Caco-2 (cell line): ENCODE measurements around the gene PANK2. TPM values are rescaled to one million over a fixed set of nuclear protein-coding genes. Genes with fewer than 3 reads are reported as not detected.
"Not testable (repeated sequence)": the region's sequence is repeated elsewhere in the genome, so short reads cannot be mapped to it uniquely, and the experiment has no call there.

ENCODE experiments used
- BruUV-seq: library from RNA; stranded (reverse); fragments of 400-500 nt; replicated peaks from 2 replicates; lab custom pipeline; 2021; lab: Mats Ljungman, UMichigan
- CTCF ChIA-PET: fragments of 300-600 bp; sonication (Branson Sonifier 250); formaldehyde crosslinking; loops from one replicate; lab custom pipeline; 2022; ENCODE audit warnings: antibody characterized with exemption; lab: Charles Lee
- POLR2A ChIA-PET: fragments of 300-600 bp; sonication (Branson Sonifier 250); formaldehyde crosslinking; loops from one replicate; lab custom pipeline; 2022; ENCODE audit warnings: antibody characterized with exemption; lab: Charles Lee
- DNase-seq, 2 experiments: peaks; one replicate each; pipeline versions ENCODE4 v3.0.0 to v3.0.0-alpha.2; 2020 to 2022
- H3K27me3 ChIP-seq: replicated peaks from 2 replicates; pipeline ENCODE4 v1.6.0; 2011; ENCODE audit warnings: low read length; ENCODE audit not compliant: control insufficient read depth, insufficient read depth
- H3K36me3 ChIP-seq: 2 replicates; pipeline ENCODE4 v1.5.1; 2011; ENCODE audit warnings: low read length; ENCODE audit not compliant: control insufficient read depth, insufficient read depth
- H3K4me1 ChIP-seq: fragments of 250-450 bp; sonication (Bioruptor Pico); 2 replicates; pipeline ENCODE4 v1.5.1; 2020; ENCODE audit warnings: mild to moderate bottlenecking
- H3K4me3 ChIP-seq: 2 replicates; pipeline ENCODE4 v1.5.1; 2011; ENCODE audit warnings: low read depth, mild to moderate bottlenecking, control low read depth, low read length
- H3K9me3 ChIP-seq: fragments of 250-450 bp; sonication (Bioruptor Pico); 2 replicates; pipeline ENCODE4 v1.5.1; 2020; ENCODE audit warnings: mild to moderate bottlenecking, moderate library complexity
- H3K27ac Mint-ChIP-seq: one replicate; pipeline ENCODE4 v1.8.0; 2022; ENCODE audit warnings: mixed read lengths; ENCODE audit not compliant: unreplicated experiment
- H3K27me3 Mint-ChIP-seq: one replicate; pipeline ENCODE4 v1.8.0; 2022; ENCODE audit warnings: mixed read lengths; ENCODE audit not compliant: insufficient read depth, unreplicated experiment
- H3K36me3 Mint-ChIP-seq: one replicate; pipeline ENCODE4 v1.8.0; 2022; ENCODE audit warnings: mild to moderate bottlenecking, mixed read lengths; ENCODE audit not compliant: insufficient read depth, unreplicated experiment
- H3K4me1 Mint-ChIP-seq: one replicate; pipeline ENCODE4 v1.8.0; 2022; ENCODE audit warnings: low read depth, mixed read lengths; ENCODE audit not compliant: unreplicated experiment
- H3K4me3 Mint-ChIP-seq: one replicate; pipeline ENCODE4 v1.8.0; 2022; ENCODE audit warnings: mild to moderate bottlenecking, moderate library complexity, mixed read lengths; ENCODE audit not compliant: unreplicated experiment
- H3K9me3 Mint-ChIP-seq: one replicate; pipeline ENCODE4 v1.8.0; 2022; ENCODE audit warnings: mixed read lengths; ENCODE audit not compliant: unreplicated experiment
- intact Hi-C: fragments of 100-400 bp; cut with micrococcal nuclease; formaldehyde crosslinking; loops from one replicate; pipeline ENCODE4 v1.10.0; 2022; ENCODE audit not compliant: unreplicated experiment
- total RNA-seq: library from RNA; stranded (reverse); gene quantifications from 2 replicates; pipeline ENCODE4 v1.2.3, GENCODE V29; 2022
- TF ChIP-seq, protein P1 (sequence below), 2 experiments: fragments of 200-600 bp in 1 of 2; IDR thresholded peaks; 1 replicate in 1 of 2; 2 replicates in 1 of 2; pipeline versions ENCODE4 v1.5.1 to v1.8.0; 2011 to 2022; ENCODE audit warnings: antibody characterized with exemption in 1 of 2, control low read depth in 1 of 2, inconsistent platforms in 1 of 2, low read depth in 1 of 2, low read length in 1 of 2, mild to moderate bottlenecking in 1 of 2, moderate library complexity in 1 of 2; ENCODE audit not compliant: insufficient read depth in 1 of 2, severe bottlenecking in 1 of 2, unreplicated experiment in 1 of 2

PANK2 gene
- total RNA-seq, 1 experiment from 2014 or later, result 58.3 TPM

DNA sequence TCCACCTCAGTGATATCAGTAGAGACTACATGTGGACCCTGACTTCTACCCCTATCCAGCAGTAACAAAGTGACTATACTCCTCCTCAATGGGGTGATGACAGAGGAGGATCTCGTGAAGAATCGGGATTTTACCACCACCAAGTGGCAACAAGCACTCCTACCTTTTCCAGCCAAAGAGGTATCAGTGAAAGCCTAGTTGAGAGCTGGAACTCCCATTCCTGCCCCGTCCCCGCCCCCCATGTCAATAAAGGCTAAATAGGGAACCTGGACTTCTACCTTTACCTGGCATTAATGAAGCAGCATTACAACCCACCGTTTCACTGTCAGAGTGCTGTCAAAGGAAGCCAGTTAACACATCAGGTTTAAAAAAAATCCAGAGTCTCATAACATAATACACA, 80.8 kb downstream of the PANK2 start:
- Histone ChIP-seq H3K4me1 (peaks cover 14% of the 10 kb centered on the region), H3K4me3 (no peak overlapping the region), H3K27me3 (no peaks in the 10 kb centered on the region), H3K36me3 (no peaks in the 10 kb centered on the region), H3K9me3 (no peaks in the 10 kb centered on the region; the same call in none of the 2 replicates)
- Mint-ChIP-seq H3K9me3 (no peaks in the 10 kb centered on the region), H3K27ac (no peak overlapping the region), H3K27me3 (no peaks in the 10 kb centered on the region), H3K4me1 (peaks cover 18% of the 10 kb centered on the region), H3K36me3 (peaks cover 5% of the 10 kb centered on the region), H3K4me3 (no peak overlapping the region)
- BruUV-seq, result no TSS peak
- TF ChIP-seq, protein P1, sequence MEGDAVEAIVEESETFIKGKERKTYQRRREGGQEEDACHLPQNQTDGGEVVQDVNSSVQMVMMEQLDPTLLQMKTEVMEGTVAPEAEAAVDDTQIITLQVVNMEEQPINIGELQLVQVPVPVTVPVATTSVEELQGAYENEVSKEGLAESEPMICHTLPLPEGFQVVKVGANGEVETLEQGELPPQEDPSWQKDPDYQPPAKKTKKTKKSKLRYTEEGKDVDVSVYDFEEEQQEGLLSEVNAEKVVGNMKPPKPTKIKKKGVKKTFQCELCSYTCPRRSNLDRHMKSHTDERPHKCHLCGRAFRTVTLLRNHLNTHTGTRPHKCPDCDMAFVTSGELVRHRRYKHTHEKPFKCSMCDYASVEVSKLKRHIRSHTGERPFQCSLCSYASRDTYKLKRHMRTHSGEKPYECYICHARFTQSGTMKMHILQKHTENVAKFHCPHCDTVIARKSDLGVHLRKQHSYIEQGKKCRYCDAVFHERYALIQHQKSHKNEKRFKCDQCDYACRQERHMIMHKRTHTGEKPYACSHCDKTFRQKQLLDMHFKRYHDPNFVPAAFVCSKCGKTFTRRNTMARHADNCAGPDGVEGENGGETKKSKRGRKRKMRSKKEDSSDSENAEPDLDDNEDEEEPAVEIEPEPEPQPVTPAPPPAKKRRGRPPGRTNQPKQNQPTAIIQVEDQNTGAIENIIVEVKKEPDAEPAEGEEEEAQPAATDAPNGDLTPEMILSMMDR (IDR thresholded peaks at IDR 0.05; ENCODE audit: insufficient read depth in 1 of 2, low read depth in 1 of 2, low read length in 1 of 2, severe bottlenecking in 1 of 2, unreplicated experiment in 1 of 2), result peak in 1 of 2 experiments; percentile 49
- ChIA-PET POLR2A (interaction anchor here (0.6 kb wide), 4 partner anchors 37 to 1138 kb away, joined by 3 to 5 read pairs (median 4); no protein-coding TSS in a partner anchor), CTCF (interaction anchor here (0.5 to 0.7 kb wide), 2 partner anchors 12 to 115 kb away, joined by 4 to 6 read pairs; no protein-coding TSS in a partner anchor)
- peak; percentile 55 to 66 for DNase-seq
- intact Hi-C loops, result loop anchor here (2.0 kb wide), 2 partner anchors 39 to 81 kb away; partner anchors contain the start of gene PANK2

GRCh38 chr20:3971145-3971544, 82.0 kb downstream of the PANK2 start:
- ChIA-PET CTCF (no interaction called here), POLR2A (no interaction called here)
- Histone ChIP-seq H3K36me3 (no peaks in the 10 kb centered on the region), H3K9me3 (no peaks in the 10 kb centered on the region; the same call in none of the 2 replicates), H3K27me3 (no peaks in the 10 kb centered on the region), H3K4me3 (no peak overlapping the region), H3K4me1 (peaks cover 8% of the 10 kb centered on the region; the same call in 1 of the 2 replicates)
- intact Hi-C loops, result loop anchor here (2.0 kb wide), 2 partner anchors 40 to 82 kb away; partner anchors contain the start of gene PANK2
- Mint-ChIP-seq H3K27me3 (no peaks in the 10 kb centered on the region), H3K4me3 (no peak overlapping the region), H3K4me1 (peaks cover 18% of the 10 kb centered on the region), H3K36me3 (peaks cover 5% of the 10 kb centered on the region), H3K27ac (no peak overlapping the region), H3K9me3 (no peaks in the 10 kb centered on the region)
- TF ChIP-seq, protein P1 (IDR thresholded peaks at IDR 0.05; ENCODE audit: insufficient read depth in 1 of 2, low read depth in 1 of 2, low read length in 1 of 2, severe bottlenecking in 1 of 2, unreplicated experiment in 1 of 2), result no peak
- BruUV-seq, result no TSS peak
- no peak for DNase-seq

DNA sequence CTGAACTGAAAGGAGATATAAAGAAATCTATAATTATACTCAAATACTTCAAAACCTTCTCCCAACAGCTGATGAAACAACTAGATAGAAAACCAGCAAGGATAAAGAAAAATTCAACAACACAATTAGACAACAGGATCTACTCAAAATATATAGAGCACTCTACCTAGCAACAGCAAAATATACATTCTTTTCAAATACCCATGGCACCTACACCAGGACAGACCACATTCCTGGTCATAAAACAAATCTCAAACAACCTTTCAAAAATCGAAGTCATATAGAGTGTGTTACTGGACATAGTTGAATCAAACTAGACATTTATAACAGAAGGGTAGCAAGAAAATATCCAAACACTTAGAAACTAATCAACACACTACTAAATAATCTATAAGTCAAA, 83.0 kb downstream of the PANK2 start:
- H3K27me3 Mint-ChIP-seq, result no peaks in the 10 kb centered on the region
- Histone ChIP-seq H3K4me3 (no peak overlapping the region), H3K27me3 (no peaks in the 10 kb centered on the region), H3K36me3 (no peaks in the 10 kb centered on the region), H3K9me3 (no peaks in the 10 kb centered on the region; the same call in none of the 2 replicates), H3K4me1 (peaks cover 8% of the 10 kb centered on the region; the same call in 1 of the 2 replicates)
- H3K4me1 Mint-ChIP-seq, result peaks cover 18% of the 10 kb centered on the region
- no peak overlapping the region for H3K4me3 Mint-ChIP-seq
- POLR2A ChIA-PET, result no interaction called here
- CTCF ChIA-PET, result no interaction called here
- TF ChIP-seq, protein P1 (IDR thresholded peaks at IDR 0.05; ENCODE audit: insufficient read depth in 1 of 2, low read depth in 1 of 2, low read length in 1 of 2, severe bottlenecking in 1 of 2, unreplicated experiment in 1 of 2), result no peak
- H3K27ac Mint-ChIP-seq, result no peak overlapping the region
- H3K36me3 Mint-ChIP-seq, result peaks cover 5% of the 10 kb centered on the region
- DNase-seq, result no peak
- no TSS peak for BruUV-seq
- intact Hi-C loops, result no loop called here
- H3K9me3 Mint-ChIP-seq, result peaks cover 4% of the 10 kb centered on the region

GRCh38 chr20:3972631-3973030, 83.4 kb downstream of the PANK2 start:
- H3K4me3 Mint-ChIP-seq, H3K36me3 Mint-ChIP-seq, CTCF ChIA-PET, H3K4me3 ChIP-seq, H3K4me1 ChIP-seq, BruUV-seq, H3K36me3 ChIP-seq, H3K27me3 Mint-ChIP-seq, H3K27ac Mint-ChIP-seq, H3K9me3 ChIP-seq, DNase-seq, H3K27me3 ChIP-seq, intact Hi-C loops, H3K9me3 Mint-ChIP-seq: not testable (repeated sequence)
- POLR2A ChIA-PET, result interaction anchor here (0.6 kb wide), 1 partner anchor 189 kb away, joined by 6 read pairs; no protein-coding TSS in a partner anchor
- peaks cover 18% of the 10 kb centered on the region for H3K4me1 Mint-ChIP-seq
